ENCODE data around the gene GPR135.

The GPR135 gene

DNA sequence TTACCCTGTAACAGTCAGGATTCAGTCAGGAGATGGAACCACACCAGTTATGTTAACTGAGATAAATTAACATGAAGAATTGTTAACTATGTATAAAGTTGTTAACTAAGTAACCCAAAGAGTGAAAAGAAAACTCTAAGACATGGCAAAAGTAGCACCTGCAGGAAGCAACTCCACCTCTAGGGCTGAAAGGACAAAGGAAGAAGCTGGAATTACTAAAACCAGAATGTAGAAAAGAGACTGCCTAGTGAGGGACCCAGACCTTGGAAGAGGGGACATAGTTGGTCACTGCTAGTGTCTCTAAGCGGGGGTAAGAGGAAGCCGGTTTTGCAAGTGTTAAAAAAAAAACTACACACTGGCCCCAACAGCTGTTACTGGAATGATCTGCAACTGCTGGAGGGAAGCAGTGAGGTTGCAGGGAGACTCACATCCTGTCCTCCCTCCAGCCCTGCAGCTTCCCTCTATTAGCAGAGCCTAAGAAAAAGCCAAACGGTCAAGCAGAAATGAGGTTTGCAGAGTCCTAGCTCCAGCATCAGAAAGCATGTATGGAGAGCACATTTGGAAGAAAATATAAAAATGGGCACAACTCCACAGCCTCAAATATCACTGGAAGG, 39.8 kb downstream of the GPR135 start:
- no peak for DNase-seq

DNA sequence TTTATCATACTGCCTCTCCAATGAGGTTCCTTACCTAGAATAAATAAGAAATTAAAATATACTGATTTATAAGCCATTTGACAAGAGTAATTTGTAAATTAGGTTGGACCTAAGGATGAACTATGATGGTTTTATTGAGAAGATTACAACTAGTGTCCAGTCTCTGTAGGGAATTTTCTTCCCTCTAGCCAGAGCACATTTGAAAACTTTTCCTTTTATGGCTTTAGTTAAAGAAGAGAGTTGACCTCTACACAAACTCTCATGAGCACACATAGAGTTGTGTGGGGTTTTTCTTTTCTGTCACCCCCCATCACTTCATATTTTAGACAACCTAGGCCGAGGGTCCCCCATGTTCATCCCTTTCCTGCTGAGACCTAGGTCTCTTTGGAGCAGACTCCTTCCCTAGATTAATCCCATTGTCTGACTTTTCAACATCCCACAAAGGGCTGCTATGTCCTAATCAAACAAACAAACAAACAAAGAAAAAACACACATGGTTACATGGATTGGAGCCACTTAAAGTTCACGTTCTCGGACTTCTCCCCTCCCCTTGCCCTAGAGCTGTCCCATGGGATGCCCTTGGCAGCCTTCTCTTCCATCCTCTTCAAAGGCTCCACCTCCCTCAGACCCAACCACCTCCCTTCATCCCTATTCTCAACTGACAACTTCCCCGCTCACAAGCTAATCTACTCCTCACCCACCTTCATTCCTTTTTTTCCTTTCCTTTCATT, 40.7 kb downstream of the GPR135 start:
- DNase-seq, result no peak

DNA sequence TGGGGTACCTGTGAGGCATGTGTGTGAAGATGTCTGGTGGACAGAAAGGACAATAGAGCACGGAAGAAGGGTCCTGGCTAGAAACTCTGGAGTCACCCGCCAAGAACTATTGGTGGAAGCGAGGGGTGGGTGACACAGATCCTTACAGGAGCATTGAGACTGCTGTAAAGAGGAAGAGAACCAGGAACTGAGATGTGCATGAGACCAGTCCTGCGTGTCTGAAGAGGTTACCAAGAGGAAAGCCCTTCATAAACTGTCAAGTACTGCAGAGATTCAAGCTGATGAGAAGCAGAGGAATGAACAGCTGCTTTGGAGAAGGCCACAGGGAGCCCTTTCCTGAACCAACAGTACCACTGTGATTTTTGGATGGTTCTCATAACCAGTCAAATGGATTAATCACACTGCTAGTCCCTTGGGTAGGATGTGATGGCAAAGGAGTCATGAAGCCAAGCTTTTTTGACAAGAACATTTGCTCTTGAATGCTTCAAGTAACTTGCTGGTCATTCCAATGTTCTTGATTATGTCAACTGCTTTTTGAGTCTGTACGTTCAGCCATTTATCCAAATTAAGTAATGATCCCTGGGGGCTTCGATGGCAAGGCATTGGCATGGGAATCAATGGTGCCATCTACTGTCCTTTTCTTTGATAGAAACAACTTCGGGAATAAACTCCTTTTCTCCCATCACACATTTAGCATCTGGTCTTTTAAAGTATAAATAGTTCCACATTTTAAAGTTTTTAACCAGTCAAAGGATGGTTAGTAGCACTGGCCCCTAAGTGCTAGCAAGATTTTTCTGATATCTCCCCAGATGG, 42.9 kb downstream of the GPR135 start:
- DNase-seq, result no peak

DNA sequence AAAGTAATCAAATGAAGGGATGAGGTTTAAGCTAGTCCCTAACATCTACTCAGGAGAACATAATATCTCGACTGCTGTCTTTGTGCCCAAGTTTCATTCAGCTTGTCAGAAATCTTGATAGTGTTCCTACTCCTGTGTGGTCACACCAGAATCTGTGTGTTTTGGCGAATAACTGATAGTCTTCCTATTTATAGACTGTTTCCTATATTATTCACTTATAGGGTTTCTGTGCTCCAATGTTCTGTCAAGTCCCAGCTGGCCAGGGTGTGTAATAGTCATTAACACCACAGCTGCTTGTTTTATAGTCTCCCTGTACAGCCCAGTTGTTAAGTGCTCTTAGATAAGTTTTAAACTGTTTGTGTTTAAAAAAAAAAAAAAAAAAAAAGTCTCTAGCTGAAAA, 45.9 kb downstream of the GPR135 start:
- no peak for DNase-seq

DNA sequence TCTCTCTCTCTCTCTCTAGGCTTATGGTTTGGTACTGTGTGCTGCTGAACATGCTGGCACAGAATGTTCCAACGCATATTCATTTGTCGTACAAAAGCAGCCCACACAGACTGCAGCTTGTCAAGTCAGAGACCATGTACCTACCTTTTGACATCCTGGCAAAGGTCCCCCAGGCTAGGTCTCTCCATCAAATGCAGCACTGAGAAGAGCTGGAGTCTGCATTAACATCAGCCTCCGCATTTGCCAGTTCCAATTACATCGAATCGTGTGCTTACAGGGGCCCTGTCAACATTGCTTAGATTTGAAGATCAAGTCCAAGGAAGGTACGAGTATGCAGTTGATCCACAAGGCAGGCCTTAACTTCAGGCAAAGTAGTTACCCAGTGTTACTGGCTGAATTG, 47.9 kb downstream of the GPR135 start:
- DNase-seq, result no peak

DNA sequence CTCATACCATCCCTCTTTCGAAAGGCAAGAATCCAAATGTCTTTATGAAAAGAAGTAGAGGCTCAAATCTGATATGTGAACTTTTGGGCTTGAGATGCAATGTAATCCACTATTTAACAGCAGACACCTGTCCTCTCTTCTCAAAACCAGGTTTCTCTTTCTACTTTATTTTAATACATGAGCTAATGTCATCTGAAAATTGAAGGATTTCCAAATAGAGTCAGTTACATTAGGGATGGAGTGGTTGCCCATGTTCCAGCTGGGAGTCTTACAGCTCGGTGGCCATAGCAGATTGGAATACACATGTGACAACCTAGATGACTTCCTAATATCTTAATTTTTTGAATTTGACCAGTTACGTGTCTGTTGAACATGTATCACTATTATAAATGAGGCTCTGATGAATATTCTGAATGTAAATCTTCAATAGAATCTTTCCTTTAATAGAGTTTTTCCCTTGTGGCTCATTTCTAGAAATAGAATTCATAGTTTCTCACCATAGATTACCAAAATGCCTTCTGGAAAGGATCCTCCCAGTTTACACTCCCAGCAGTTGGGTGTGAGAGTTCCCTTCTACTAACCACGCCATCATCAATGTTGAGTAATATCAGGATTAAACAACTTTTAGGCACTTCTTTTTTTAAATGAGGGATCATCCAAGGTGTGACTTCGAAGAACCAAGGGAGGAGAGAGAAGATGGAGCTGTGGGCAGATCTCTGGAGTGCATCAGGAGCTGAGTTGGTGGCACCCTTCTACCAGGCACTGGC, 49.2 kb downstream of the GPR135 start:
- no peak for DNase-seq

Measured in amygdala (tissue), 56 donors.